ENCODE measurements around the gene RAPGEFL1. TPM values are rescaled to one million over a fixed set of nuclear protein-coding genes. Genes with fewer than 3 reads are reported as not detected.
A peak's percentile ranks its signal among the peaks of the same experiment; 100 is the strongest.

The RAPGEFL1 gene
- total and polyA plus RNA-seq, 10 of the 15 experiments (the other 5 are each of a cell fraction or from before 2014, with no cell fraction given): 0.13 to 3.2 (median 1.5) TPM

DNA sequence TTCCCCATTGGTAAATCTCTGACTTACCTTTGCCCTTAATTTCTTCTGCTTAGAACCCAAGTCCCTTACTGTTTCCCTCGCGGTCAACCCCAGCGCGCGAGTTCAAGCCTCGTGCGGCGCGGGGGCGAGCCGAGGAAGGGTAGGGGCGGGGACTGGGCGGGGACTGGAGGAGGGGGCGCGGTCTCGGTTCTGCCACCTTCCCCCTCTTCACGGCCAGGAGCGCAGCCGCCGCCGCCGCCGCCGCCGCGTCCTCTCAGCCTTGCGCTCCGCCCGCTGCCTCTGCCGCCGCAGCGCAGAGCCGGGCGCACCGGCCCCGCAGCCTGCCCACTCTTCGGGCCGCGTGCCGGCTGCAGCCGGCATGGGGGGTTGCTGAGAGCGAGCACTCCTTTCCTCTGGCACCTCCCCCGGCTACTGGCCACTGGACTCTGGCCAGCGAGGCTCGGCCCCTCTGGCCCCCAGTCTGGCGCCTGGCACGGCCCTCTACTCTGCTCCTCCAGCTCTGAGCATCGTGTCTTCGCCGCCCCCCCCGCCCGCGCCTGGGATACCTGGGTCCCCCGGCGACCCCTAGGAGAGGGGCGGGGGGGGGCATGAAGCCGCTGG is at the start of gene RAPGEFL1 (continued):
- TF ChIP-seq, protein P1, sequence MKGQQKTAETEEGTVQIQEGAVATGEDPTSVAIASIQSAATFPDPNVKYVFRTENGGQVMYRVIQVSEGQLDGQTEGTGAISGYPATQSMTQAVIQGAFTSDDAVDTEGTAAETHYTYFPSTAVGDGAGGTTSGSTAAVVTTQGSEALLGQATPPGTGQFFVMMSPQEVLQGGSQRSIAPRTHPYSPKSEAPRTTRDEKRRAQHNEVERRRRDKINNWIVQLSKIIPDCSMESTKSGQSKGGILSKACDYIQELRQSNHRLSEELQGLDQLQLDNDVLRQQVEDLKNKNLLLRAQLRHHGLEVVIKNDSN (IDR thresholded peaks at IDR 0.05; ENCODE audit: borderline replicate concordance, extremely low read length, insufficient read depth, low read depth, low read length): no peak
- TF ChIP-seq POLR2A (IDR thresholded peaks at IDR 0.05; ENCODE audit: low read depth, low read length): no peak
- no peak for TF ChIP-seq CBX3 (IDR thresholded peaks at IDR 0.05; ENCODE audit: borderline replicate concordance, low read depth)
- no peak for TF ChIP-seq NR2F1 (conservative IDR thresholded peaks at IDR 0.05)
- TF ChIP-seq, protein P2, sequence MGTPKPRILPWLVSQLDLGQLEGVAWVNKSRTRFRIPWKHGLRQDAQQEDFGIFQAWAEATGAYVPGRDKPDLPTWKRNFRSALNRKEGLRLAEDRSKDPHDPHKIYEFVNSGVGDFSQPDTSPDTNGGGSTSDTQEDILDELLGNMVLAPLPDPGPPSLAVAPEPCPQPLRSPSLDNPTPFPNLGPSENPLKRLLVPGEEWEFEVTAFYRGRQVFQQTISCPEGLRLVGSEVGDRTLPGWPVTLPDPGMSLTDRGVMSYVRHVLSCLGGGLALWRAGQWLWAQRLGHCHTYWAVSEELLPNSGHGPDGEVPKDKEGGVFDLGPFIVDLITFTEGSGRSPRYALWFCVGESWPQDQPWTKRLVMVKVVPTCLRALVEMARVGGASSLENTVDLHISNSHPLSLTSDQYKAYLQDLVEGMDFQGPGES (IDR thresholded peaks at IDR 0.05): no peak
- no peak for TF ChIP-seq CHD2 (IDR thresholded peaks at IDR 0.05; ENCODE audit: borderline replicate concordance, low read depth, low read length)
- 0 out of 2 replicates have a peak, but pooled peaks have one; percentile 29 for TF ChIP-seq LARP7 (IDR thresholded peaks at IDR 0.05)
- 0 out of 2 replicates have a peak, but pooled peaks have one; percentile 67 for TF ChIP-seq RB1 (IDR thresholded peaks at IDR 0.05; ENCODE audit: borderline replicate concordance)
- TF ChIP-seq ZNF384 (IDR thresholded peaks at IDR 0.05; ENCODE audit: borderline replicate concordance, low read depth, low read length): no peak
- no peak for TF ChIP-seq BMI1 (IDR thresholded peaks at IDR 0.05; ENCODE audit: borderline replicate concordance)
- no peak for TF ChIP-seq ZNF207 (IDR thresholded peaks at IDR 0.05; ENCODE audit: borderline replicate concordance)
- peak; percentile 44 to 70; a peak in 1 of 4 replicates for TF ChIP-seq BHLHE40 (IDR thresholded peaks at IDR 0.05; ENCODE audit: borderline replicate concordance in 1 of 2, low read depth in 2 of 2, low read length in 1 of 2)
- TF ChIP-seq, protein P3, sequence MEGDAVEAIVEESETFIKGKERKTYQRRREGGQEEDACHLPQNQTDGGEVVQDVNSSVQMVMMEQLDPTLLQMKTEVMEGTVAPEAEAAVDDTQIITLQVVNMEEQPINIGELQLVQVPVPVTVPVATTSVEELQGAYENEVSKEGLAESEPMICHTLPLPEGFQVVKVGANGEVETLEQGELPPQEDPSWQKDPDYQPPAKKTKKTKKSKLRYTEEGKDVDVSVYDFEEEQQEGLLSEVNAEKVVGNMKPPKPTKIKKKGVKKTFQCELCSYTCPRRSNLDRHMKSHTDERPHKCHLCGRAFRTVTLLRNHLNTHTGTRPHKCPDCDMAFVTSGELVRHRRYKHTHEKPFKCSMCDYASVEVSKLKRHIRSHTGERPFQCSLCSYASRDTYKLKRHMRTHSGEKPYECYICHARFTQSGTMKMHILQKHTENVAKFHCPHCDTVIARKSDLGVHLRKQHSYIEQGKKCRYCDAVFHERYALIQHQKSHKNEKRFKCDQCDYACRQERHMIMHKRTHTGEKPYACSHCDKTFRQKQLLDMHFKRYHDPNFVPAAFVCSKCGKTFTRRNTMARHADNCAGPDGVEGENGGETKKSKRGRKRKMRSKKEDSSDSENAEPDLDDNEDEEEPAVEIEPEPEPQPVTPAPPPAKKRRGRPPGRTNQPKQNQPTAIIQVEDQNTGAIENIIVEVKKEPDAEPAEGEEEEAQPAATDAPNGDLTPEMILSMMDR (IDR thresholded peaks at IDR 0.05 in 2 of 3, conservative IDR thresholded peaks at IDR 0.05 in 1 of 3; ENCODE audit: control insufficient read depth in 2 of 3, extremely low read depth in 1 of 3, insufficient read depth in 1 of 3, low read depth in 3 of 3, low read length in 3 of 3): no peak
